Caco-2 (cell line): Measurements from ENCODE around the gene CDC14A. TPM values are rescaled to one million over a fixed set of nuclear protein-coding genes. Genes with fewer than 3 reads are reported as not detected.
A peak's percentile ranks its signal among the peaks of the same experiment; 100 is the strongest.

ENCODE experiments used
- Bru-seq: library from RNA; stranded (reverse); fragments of 400-500 nt; gene quantifications from one replicate; lab custom pipeline; 2021; lab: Mats Ljungman, UMichigan
- BruChase-seq, 2 experiments: library from RNA; stranded (reverse); fragments of 400-500 nt; gene quantifications; one replicate each; lab custom pipeline; 2021; lab: Mats Ljungman, UMichigan
- BruUV-seq: library from RNA; stranded (reverse); fragments of 400-500 nt; replicated peaks from 2 replicates; lab custom pipeline; 2021; lab: Mats Ljungman, UMichigan
- CTCF ChIA-PET: fragments of 300-600 bp; sonication (Branson Sonifier 250); formaldehyde crosslinking; loops from one replicate; lab custom pipeline; 2022; ENCODE audit warnings: antibody characterized with exemption; lab: Charles Lee
- POLR2A ChIA-PET: fragments of 300-600 bp; sonication (Branson Sonifier 250); formaldehyde crosslinking; loops from one replicate; lab custom pipeline; 2022; ENCODE audit warnings: antibody characterized with exemption; lab: Charles Lee
- DNase-seq, 2 experiments: peaks; one replicate each; pipeline versions ENCODE4 v3.0.0 to v3.0.0-alpha.2; 2020 to 2022
- H3K27me3 ChIP-seq: replicated peaks from 2 replicates; pipeline ENCODE4 v1.6.0; 2011; ENCODE audit warnings: low read length; ENCODE audit not compliant: control insufficient read depth, insufficient read depth
- H3K36me3 ChIP-seq: 2 replicates; pipeline ENCODE4 v1.5.1; 2011; ENCODE audit warnings: low read length; ENCODE audit not compliant: control insufficient read depth, insufficient read depth
- H3K4me1 ChIP-seq: fragments of 250-450 bp; sonication (Bioruptor Pico); 2 replicates; pipeline ENCODE4 v1.5.1; 2020; ENCODE audit warnings: mild to moderate bottlenecking
- H3K4me3 ChIP-seq: 2 replicates; pipeline ENCODE4 v1.5.1; 2011; ENCODE audit warnings: low read depth, mild to moderate bottlenecking, control low read depth, low read length
- H3K9me3 ChIP-seq: fragments of 250-450 bp; sonication (Bioruptor Pico); 2 replicates; pipeline ENCODE4 v1.5.1; 2020; ENCODE audit warnings: mild to moderate bottlenecking, moderate library complexity
- H3K27ac Mint-ChIP-seq: one replicate; pipeline ENCODE4 v1.8.0; 2022; ENCODE audit warnings: mixed read lengths; ENCODE audit not compliant: unreplicated experiment
- H3K27me3 Mint-ChIP-seq: one replicate; pipeline ENCODE4 v1.8.0; 2022; ENCODE audit warnings: mixed read lengths; ENCODE audit not compliant: insufficient read depth, unreplicated experiment
- H3K36me3 Mint-ChIP-seq: one replicate; pipeline ENCODE4 v1.8.0; 2022; ENCODE audit warnings: mild to moderate bottlenecking, mixed read lengths; ENCODE audit not compliant: insufficient read depth, unreplicated experiment
- H3K4me1 Mint-ChIP-seq: one replicate; pipeline ENCODE4 v1.8.0; 2022; ENCODE audit warnings: low read depth, mixed read lengths; ENCODE audit not compliant: unreplicated experiment
- H3K4me3 Mint-ChIP-seq: one replicate; pipeline ENCODE4 v1.8.0; 2022; ENCODE audit warnings: mild to moderate bottlenecking, moderate library complexity, mixed read lengths; ENCODE audit not compliant: unreplicated experiment
- H3K9me3 Mint-ChIP-seq: one replicate; pipeline ENCODE4 v1.8.0; 2022; ENCODE audit warnings: mixed read lengths; ENCODE audit not compliant: unreplicated experiment
- intact Hi-C: fragments of 100-400 bp; cut with micrococcal nuclease; formaldehyde crosslinking; loops from one replicate; pipeline ENCODE4 v1.10.0; 2022; ENCODE audit not compliant: unreplicated experiment
- long read RNA-seq: library from polyadenylated mRNA; stranded (forward); transcript quantifications from one replicate; pipeline ENCODE4 v2.0.0, GENCODE V29; 2022
- total RNA-seq: library from RNA; stranded (reverse); gene quantifications from 2 replicates; pipeline ENCODE4 v1.2.3, GENCODE V29; 2022
- TF ChIP-seq, protein P1 (sequence below), 2 experiments: fragments of 200-600 bp in 1 of 2; IDR thresholded peaks; 1 replicate in 1 of 2; 2 replicates in 1 of 2; pipeline versions ENCODE4 v1.5.1 to v1.8.0; 2011 to 2022; ENCODE audit warnings: antibody characterized with exemption in 1 of 2, control low read depth in 1 of 2, inconsistent platforms in 1 of 2, low read depth in 1 of 2, low read length in 1 of 2, mild to moderate bottlenecking in 1 of 2, moderate library complexity in 1 of 2; ENCODE audit not compliant: insufficient read depth in 1 of 2, severe bottlenecking in 1 of 2, unreplicated experiment in 1 of 2

Gene CDC14A, protein sequence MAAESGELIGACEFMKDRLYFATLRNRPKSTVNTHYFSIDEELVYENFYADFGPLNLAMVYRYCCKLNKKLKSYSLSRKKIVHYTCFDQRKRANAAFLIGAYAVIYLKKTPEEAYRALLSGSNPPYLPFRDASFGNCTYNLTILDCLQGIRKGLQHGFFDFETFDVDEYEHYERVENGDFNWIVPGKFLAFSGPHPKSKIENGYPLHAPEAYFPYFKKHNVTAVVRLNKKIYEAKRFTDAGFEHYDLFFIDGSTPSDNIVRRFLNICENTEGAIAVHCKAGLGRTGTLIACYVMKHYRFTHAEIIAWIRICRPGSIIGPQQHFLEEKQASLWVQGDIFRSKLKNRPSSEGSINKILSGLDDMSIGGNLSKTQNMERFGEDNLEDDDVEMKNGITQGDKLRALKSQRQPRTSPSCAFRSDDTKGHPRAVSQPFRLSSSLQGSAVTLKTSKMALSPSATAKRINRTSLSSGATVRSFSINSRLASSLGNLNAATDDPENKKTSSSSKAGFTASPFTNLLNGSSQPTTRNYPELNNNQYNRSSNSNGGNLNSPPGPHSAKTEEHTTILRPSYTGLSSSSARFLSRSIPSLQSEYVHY
- total RNA-seq: 7.3 and 7.4 TPM in 2 replicates
- Bru-seq, nascent RNA: percentile 69 among the genes with signal in this experiment
- percentile 61 among the genes with signal in this experiment for BruChase-seq, experiment 1, labeled RNA remaining after a 2-hour chase
- percentile 50 among the genes with signal in this experiment for BruChase-seq, experiment 2, labeled RNA remaining after a 6-hour chase
- long read RNA-seq, full-length matches to known transcripts: 2 of 7 reads
- long read RNA-seq, partial matches to known transcripts: 1 of 7 reads
- long read RNA-seq, other reads (novel, unspliced or antisense): 4 of 7 reads

DNA sequence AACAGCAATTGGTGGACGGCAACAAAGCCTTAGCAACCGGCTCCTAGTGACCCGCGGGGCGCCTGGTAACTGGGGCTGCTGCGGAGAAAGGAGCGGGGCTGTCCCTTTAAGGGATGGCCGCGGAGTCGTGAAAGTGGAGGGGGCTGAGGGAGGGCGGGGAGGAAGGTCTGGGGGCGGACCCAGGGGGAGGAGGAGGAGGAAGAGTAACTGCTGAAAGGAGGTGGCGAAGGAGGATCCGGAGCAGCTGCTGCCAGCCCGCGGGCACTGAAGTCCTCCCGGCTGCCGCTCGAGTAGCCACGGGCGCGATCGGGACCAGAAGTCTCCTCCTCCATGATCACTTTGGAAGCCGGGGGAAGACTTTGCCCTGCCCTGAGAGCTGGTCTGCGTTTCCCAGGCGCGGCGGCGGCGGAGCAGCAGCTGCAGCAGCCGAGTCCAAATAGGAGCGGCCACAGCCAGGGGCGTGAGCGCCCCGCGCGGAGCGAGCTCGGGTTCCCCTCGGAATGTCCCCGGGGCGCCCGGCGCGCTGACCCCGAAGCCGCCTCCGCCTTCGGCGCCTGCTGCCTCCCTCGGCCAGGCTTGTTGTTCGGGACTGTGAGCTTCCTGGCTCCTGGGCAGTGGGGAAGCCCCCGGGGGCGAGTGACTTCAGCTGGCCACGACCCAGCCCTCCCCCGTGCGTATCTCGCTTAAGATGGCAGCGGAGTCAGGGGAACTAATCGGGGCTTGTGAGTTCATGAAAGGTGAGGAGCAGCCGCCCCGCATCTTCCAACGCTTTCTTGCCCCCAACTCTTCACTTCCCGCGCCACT is at the start of gene CDC14A:
Gene CDC14A (plus strand): TSS at position 240 of the 804 bp plus-strand sequence. CDS start 449 bp downstream, at position 689.
- Histone ChIP-seq H3K9me3 (no peaks in the 10 kb centered on the region), H3K4me3 (peak within 1 kb of the TSS; percentile 86), H3K4me1 (peaks cover 15% of the 10 kb centered on the region), H3K27me3 (no peaks in the 10 kb centered on the region), H3K36me3 (no peaks in the 10 kb centered on the region)
- Mint-ChIP-seq H3K9me3 (no peaks in the 10 kb centered on the region), H3K4me3 (peak within 1 kb of the TSS; percentile 95), H3K4me1 (peaks cover 34% of the 10 kb centered on the region), H3K36me3 (peaks cover 20% of the 10 kb centered on the region), H3K27me3 (no peaks in the 10 kb centered on the region), H3K27ac (peak within 1 kb of the TSS; percentile 94)
- CTCF ChIA-PET: interaction anchor here (0.5 to 1.2 kb wide), 3 partner anchors 84 to 107 kb away, joined by 4 to 5 read pairs (median 5); no protein-coding TSS in a partner anchor
- no TSS peak for BruUV-seq
- peak; percentile 88 to 94 for DNase-seq
- POLR2A ChIA-PET: interaction anchor here (1.1 to 1.2 kb wide), 2 partner anchors 32 to 87 kb away, joined by 3 to 4 read pairs; partner anchors contain the start of gene RTCA
- TF ChIP-seq, protein P1, sequence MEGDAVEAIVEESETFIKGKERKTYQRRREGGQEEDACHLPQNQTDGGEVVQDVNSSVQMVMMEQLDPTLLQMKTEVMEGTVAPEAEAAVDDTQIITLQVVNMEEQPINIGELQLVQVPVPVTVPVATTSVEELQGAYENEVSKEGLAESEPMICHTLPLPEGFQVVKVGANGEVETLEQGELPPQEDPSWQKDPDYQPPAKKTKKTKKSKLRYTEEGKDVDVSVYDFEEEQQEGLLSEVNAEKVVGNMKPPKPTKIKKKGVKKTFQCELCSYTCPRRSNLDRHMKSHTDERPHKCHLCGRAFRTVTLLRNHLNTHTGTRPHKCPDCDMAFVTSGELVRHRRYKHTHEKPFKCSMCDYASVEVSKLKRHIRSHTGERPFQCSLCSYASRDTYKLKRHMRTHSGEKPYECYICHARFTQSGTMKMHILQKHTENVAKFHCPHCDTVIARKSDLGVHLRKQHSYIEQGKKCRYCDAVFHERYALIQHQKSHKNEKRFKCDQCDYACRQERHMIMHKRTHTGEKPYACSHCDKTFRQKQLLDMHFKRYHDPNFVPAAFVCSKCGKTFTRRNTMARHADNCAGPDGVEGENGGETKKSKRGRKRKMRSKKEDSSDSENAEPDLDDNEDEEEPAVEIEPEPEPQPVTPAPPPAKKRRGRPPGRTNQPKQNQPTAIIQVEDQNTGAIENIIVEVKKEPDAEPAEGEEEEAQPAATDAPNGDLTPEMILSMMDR (IDR thresholded peaks at IDR 0.05; ENCODE audit: insufficient read depth in 1 of 2, low read depth in 1 of 2, low read length in 1 of 2, severe bottlenecking in 1 of 2, unreplicated experiment in 1 of 2): no peak
- intact Hi-C loops: loop anchor here (1.0 to 5.0 kb wide), 4 partner anchors 32 to 220 kb away; partner anchors contain the start of genes SASS6 and TRMT13

DNA sequence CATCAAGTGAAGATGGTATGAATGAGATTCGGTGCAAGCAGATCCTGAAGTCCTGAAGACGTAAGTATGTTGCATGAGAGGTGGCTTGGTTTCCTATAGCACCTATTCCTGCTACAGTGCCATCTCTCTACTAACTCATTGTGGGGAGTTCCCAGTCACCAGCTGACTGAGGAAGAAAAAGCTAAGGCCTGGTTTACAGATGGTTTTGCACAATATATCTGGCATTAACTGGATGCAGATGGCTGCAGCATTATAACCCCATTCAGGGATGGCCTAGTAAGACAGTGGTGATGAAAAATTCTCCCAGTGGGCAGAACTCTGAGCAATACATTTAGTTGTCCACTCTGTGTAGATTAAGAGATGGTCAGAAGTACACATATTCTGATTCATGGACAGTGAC is 49.6 kb upstream of the CDC14A start:
- ChIA-PET CTCF (no interaction called here), POLR2A (no interaction called here)
- intact Hi-C loops: no loop called here
- no peaks in the 10 kb centered on the region for H3K27me3 ChIP-seq
- TF ChIP-seq, protein P1 (IDR thresholded peaks at IDR 0.05; ENCODE audit: insufficient read depth in 1 of 2, low read depth in 1 of 2, low read length in 1 of 2, severe bottlenecking in 1 of 2, unreplicated experiment in 1 of 2): no peak
- DNase-seq: no peak
- Mint-ChIP-seq H3K9me3 (no peaks in the 10 kb centered on the region), H3K27me3 (no peaks in the 10 kb centered on the region), H3K4me1 (no peaks in the 10 kb centered on the region), H3K27ac (no peak overlapping the region), H3K4me3 (no peak overlapping the region), H3K36me3 (no peaks in the 10 kb centered on the region)
- H3K4me1 ChIP-seq: no peaks in the 10 kb centered on the region
- H3K9me3 ChIP-seq: no peaks in the 10 kb centered on the region
- no peaks in the 10 kb centered on the region for H3K36me3 ChIP-seq
- BruUV-seq: no TSS peak
- no peak overlapping the region for H3K4me3 ChIP-seq
